NB4 (cell line): ENCODE results near the gene SRGAP1.

Experiments used
- DNase-seq: peaks from one replicate; pipeline ENCODE4 v3.0.0; 2010; ENCODE audit warnings: low read depth
- H3K4me3 ChIP-seq: one replicate; pipeline ENCODE4 v1.5.1; 2011; ENCODE audit warnings: mild to moderate bottlenecking, low read depth, low read length, moderate library complexity
- CTCF ChIP-seq: IDR thresholded peaks from one replicate; pipeline ENCODE4 v1.5.1; 2012; ENCODE audit warnings: low read depth, low read length
- MAX ChIP-seq: IDR thresholded peaks from 2 replicates; pipeline ENCODE4 v1.6.1; 2011; ENCODE audit warnings: low read depth, low read length
- MYC ChIP-seq: IDR thresholded peaks from 2 replicates; pipeline ENCODE4 v1.6.1; 2011; ENCODE audit warnings: low read depth, low read length
- POLR2A ChIP-seq: IDR thresholded peaks from 2 replicates; pipeline ENCODE4 v1.6.1; 2011; ENCODE audit warnings: mild to moderate bottlenecking; ENCODE audit not compliant: insufficient read length; ENCODE audit errors: extremely low read depth

The SRGAP1 gene

GRCh38 chr12:63935361-63935760, 90.9 kb downstream of the SRGAP1 start:
- H3K4me3 ChIP-seq = no peak overlapping the region
- no peak for DNase-seq
- no peak for TF ChIP-seq CTCF
- TF ChIP-seq MYC = no peak
- no peak for TF ChIP-seq POLR2A
- no peak for TF ChIP-seq MAX

- no peak for DNase-seq
- TF ChIP-seq MAX (no peak), POLR2A (no peak), MYC (no peak), CTCF (no peak)
Observed at GRCh38 chr12:63937378-63938316, 93.1 kb downstream of the SRGAP1 start.

GRCh38 chr12:63940310-63941005, 96.0 kb downstream of the SRGAP1 start:
- H3K4me3 ChIP-seq = no peak overlapping the region
- DNase-seq = no peak
- TF ChIP-seq MAX = no peak
- TF ChIP-seq MYC = no peak
- no peak for TF ChIP-seq POLR2A
- TF ChIP-seq CTCF = no peak

More at GRCh38 chr12:63937378-63938316, 93.1 kb downstream of the SRGAP1 start:
- H3K4me3 ChIP-seq = no peak overlapping the region

- TF ChIP-seq POLR2A = no peak
- no peak for TF ChIP-seq MAX
- no peak for TF ChIP-seq CTCF
- no peak for TF ChIP-seq MYC
- H3K4me3 ChIP-seq = no peak overlapping the region
- no peak for DNase-seq
Observed at GRCh38 chr12:63941166-63941800, 96.8 kb downstream of the SRGAP1 start.

- TF ChIP-seq MYC = no peak
- TF ChIP-seq CTCF = no peak
- TF ChIP-seq MAX = no peak
- TF ChIP-seq POLR2A = no peak
- DNase-seq = no peak
Observed at GRCh38 chr12:63941879-63942278, 97.4 kb downstream of the SRGAP1 start.

More at GRCh38 chr12:63941879-63942278, 97.4 kb downstream of the SRGAP1 start:
- no peak overlapping the region for H3K4me3 ChIP-seq
